AG09319 (cell line): ENCODE measurements around the gene SH2B2.
A peak's percentile ranks its signal among the peaks of the same experiment; 100 is the strongest.

ENCODE experiments used
- DNase-seq: peaks from one replicate; pipeline ENCODE4 v3.0.0-alpha.2; 2010; ENCODE audit warnings: low read depth; ENCODE audit errors: extremely low read depth
- CTCF ChIP-seq: IDR thresholded peaks from 2 replicates; pipeline ENCODE4 v1.5.1; 2011; ENCODE audit warnings: low read depth, mild to moderate bottlenecking, inconsistent platforms, low read length, moderate library complexity

Gene SH2B2

GRCh38 chr7:102286237-102287110 lies at the start of gene SH2B2:
Gene SH2B2 (plus strand): TSS chr7:102286868. CDS start chr7:102300551, 13,683 bp downstream.
- no peak for TF ChIP-seq CTCF
- peak; percentile 16 for DNase-seq

- no peak for DNase-seq
- no peak for TF ChIP-seq CTCF
Observed at GRCh38 chr7:102239206-102239820, 47.4 kb upstream of the SH2B2 start.

- no peak for TF ChIP-seq CTCF
- DNase-seq: no peak
Observed at GRCh38 chr7:102241431-102241830, 45.2 kb upstream of the SH2B2 start.

- TF ChIP-seq CTCF: no peak
- DNase-seq: no peak
Observed at GRCh38 chr7:102244601-102245000, 42.1 kb upstream of the SH2B2 start.

- DNase-seq: no peak
- TF ChIP-seq CTCF: no peak
Observed at GRCh38 chr7:102248081-102248455, 38.6 kb upstream of the SH2B2 start.

GRCh38 chr7:102248456-102249395 lies 37.9 kb upstream of the SH2B2 start:
- DNase-seq: no peak
- no peak for TF ChIP-seq CTCF
